GM19238 (cell line): ENCODE results near the gene EIF2A.
"Not testable (repeated sequence)": the region's sequence is repeated elsewhere in the genome, so short reads cannot be mapped to it uniquely, and the experiment has no call there.

Experiments
- DNase-seq: peaks from one replicate; pipeline ENCODE4 v3.0.0; 2011; ENCODE audit warnings: low spot score; ENCODE audit not compliant: insufficient read length

Gene EIF2A

GRCh38 chr3:150600647-150601530, 54.3 kb downstream of the EIF2A start:
- DNase-seq = not testable (repeated sequence)

- no peak for DNase-seq
These were observed 56.0 kb downstream of the EIF2A start for GRCh38 chr3:150602426-150603152.

- DNase-seq = peak; percentile 70
These were observed 56.8 kb downstream of the EIF2A start, which contains the start of gene SELENOT for GRCh38 chr3:150603153-150603979. TSS of gene SELENOT (plus strand) at chr3:150603321. CDS start at chr3:150603363, 42 bp downstream.

GRCh38 chr3:150603980-150604319, 57.4 kb downstream of the EIF2A start:
- DNase-seq = no peak

- DNase-seq = no peak
These were observed 59.5 kb downstream of the EIF2A start for GRCh38 chr3:150605998-150606641.

- no peak for DNase-seq
These were observed 60.9 kb downstream of the EIF2A start for GRCh38 chr3:150607267-150608065.

- no peak for DNase-seq
These were observed 63.4 kb downstream of the EIF2A start for GRCh38 chr3:150609988-150610387.

- DNase-seq = no peak
These were observed 64.2 kb downstream of the EIF2A start for GRCh38 chr3:150610785-150611184.

- DNase-seq = no peak
These were observed 65.1 kb downstream of the EIF2A start for GRCh38 chr3:150611666-150612065.

GRCh38 chr3:150612494-150612893, 65.9 kb downstream of the EIF2A start:
- no peak for DNase-seq

- no peak for DNase-seq
These were observed 66.4 kb downstream of the EIF2A start for GRCh38 chr3:150613034-150613433.

GRCh38 chr3:150613709-150614480, 67.3 kb downstream of the EIF2A start:
- DNase-seq = no peak

GRCh38 chr3:150620002-150620689, 73.6 kb downstream of the EIF2A start:
- DNase-seq = no peak

GRCh38 chr3:150622955-150623354, 76.4 kb downstream of the EIF2A start:
- DNase-seq = not testable (repeated sequence)

- DNase-seq = no peak
These were observed 77.4 kb downstream of the EIF2A start for GRCh38 chr3:150623945-150624344.

GRCh38 chr3:150626148-150626930, 79.8 kb downstream of the EIF2A start:
- DNase-seq = no peak

- no peak for DNase-seq
These were observed 81.0 kb downstream of the EIF2A start for GRCh38 chr3:150627557-150627956.
